Neural progenitor cell (in vitro differentiated cells): ENCODE measurements around the gene DEFB113. TPM values are rescaled to one million over a fixed set of nuclear protein-coding genes. Genes with fewer than 3 reads are reported as not detected.
"Not testable (repeated sequence)": the region's sequence is repeated elsewhere in the genome, so short reads cannot be mapped to it uniquely, and the experiment has no call there.

Experiments used
- DNase-seq: peaks from one replicate; pipeline ENCODE4 v3.0.0-alpha.2; 2016; ENCODE audit warnings: low spot score
- H2AFZ ChIP-seq: fragments of 200-600 bp; sonication (generic); replicated peaks from 2 replicates; pipeline ENCODE4 v1.6.1; 2016; ENCODE audit warnings: antibody characterized with exemption
- H3F3A ChIP-seq: fragments of 200-600 bp; sonication (generic); 2 replicates; pipeline ENCODE4 v1.6.1; 2016; ENCODE audit warnings: antibody characterized with exemption, low read depth
- H3K27ac ChIP-seq: fragments of 200-600 bp; sonication (generic); 2 replicates; pipeline ENCODE4 v1.5.1; 2016; ENCODE audit warnings: mild to moderate bottlenecking
- H3K27me3 ChIP-seq: fragments of 200-600 bp; sonication (generic); 2 replicates; pipeline ENCODE4 v1.6.1; 2016; ENCODE audit warnings: mild to moderate bottlenecking, moderate library complexity
- H3K36me3 ChIP-seq: fragments of 200-600 bp; sonication (generic); 2 replicates; pipeline ENCODE4 v1.5.1; 2016
- H3K4me1 ChIP-seq: fragments of 200-600 bp; sonication (generic); 2 replicates; pipeline ENCODE4 v1.6.1; 2016; ENCODE audit warnings: mixed run types
- H3K4me2 ChIP-seq: fragments of 200-600 bp; sonication (generic); 2 replicates; pipeline ENCODE4 v1.6.1; 2016
- H3K4me3 ChIP-seq: fragments of 200-600 bp; sonication (generic); 2 replicates; pipeline ENCODE4 v1.5.1; 2016
- H3K79me2 ChIP-seq: fragments of 200-600 bp; sonication (generic); 2 replicates; pipeline ENCODE4 v1.6.1; 2016; ENCODE audit warnings: low read depth
- H3K9ac ChIP-seq: fragments of 200-600 bp; sonication (generic); 2 replicates; pipeline ENCODE4 v1.6.1; 2016
- H3K9me3 ChIP-seq: fragments of 200-600 bp; sonication (generic); 2 replicates; pipeline ENCODE4 v1.5.1; 2016; ENCODE audit warnings: low read depth
- H4K20me1 ChIP-seq: fragments of 200-600 bp; sonication (generic); 2 replicates; pipeline ENCODE4 v1.6.1; 2016; ENCODE audit warnings: low read depth
- H3K27ac Mint-ChIP-seq: 3 replicates; pipeline ENCODE4 v1.8.0; 2021; ENCODE audit warnings: mixed read lengths
- H3K27me3 Mint-ChIP-seq: 2 replicates; pipeline ENCODE4 v1.8.0; 2022; ENCODE audit warnings: low read depth, mild to moderate bottlenecking, inconsistent platforms, moderate library complexity, mixed read lengths; ENCODE audit not compliant: insufficient read depth
- H3K36me3 Mint-ChIP-seq: 3 replicates; pipeline ENCODE4 v1.8.0; 2021; ENCODE audit warnings: mixed read lengths
- H3K4me1 Mint-ChIP-seq: 3 replicates; pipeline ENCODE4 v1.8.0; 2021; ENCODE audit warnings: mixed read lengths
- H3K4me3 Mint-ChIP-seq: 3 replicates; pipeline ENCODE4 v1.8.0; 2021; ENCODE audit warnings: mild to moderate bottlenecking, moderate library complexity, mixed read lengths
- H3K9me3 Mint-ChIP-seq: 3 replicates; pipeline ENCODE4 v1.8.0; 2020; ENCODE audit warnings: mixed read lengths
- CTCF ChIP-seq: fragments of 200-600 bp; sonication (generic); IDR thresholded peaks from 2 replicates; pipeline ENCODE4 v1.5.1; 2017; ENCODE audit warnings: antibody characterized with exemption, mild to moderate bottlenecking
- EZH2 ChIP-seq: fragments of 200-600 bp; sonication (generic); IDR thresholded peaks from 2 replicates; pipeline ENCODE4 v1.6.1; 2017; ENCODE audit warnings: antibody characterized with exemption, mild to moderate bottlenecking, moderate library complexity
- EZH2phosphoT487 ChIP-seq: fragments of 200-600 bp; sonication (generic); IDR thresholded peaks from 2 replicates; pipeline ENCODE4 v1.6.1; 2017; ENCODE audit warnings: antibody characterized with exemption
- total RNA-seq: library from RNA; depleted of rRNA; stranded (reverse); fragments of >200 nt; gene quantifications from 2 replicates; pipeline ENCODE4 v1.2.3, GENCODE V29; 2015; ENCODE audit warnings: low replicate concordance

The DEFB113 gene
- total RNA-seq, 1 donor from 2014 or later, result not detected

- no peak overlapping the region for H3K4me3 Mint-ChIP-seq
- H3K9me3 ChIP-seq, result no peaks in the 10 kb centered on the region
- H3K36me3 ChIP-seq, result no peaks in the 10 kb centered on the region
- no peaks in the 10 kb centered on the region for H4K20me1 ChIP-seq
- H3F3A ChIP-seq, result no peaks in the 10 kb centered on the region
- H3K27ac ChIP-seq, result no peak overlapping the region
- no peaks in the 10 kb centered on the region for H3K27me3 ChIP-seq
- H2AFZ ChIP-seq, result peak overlapping the region; percentile 40
- no peaks in the 10 kb centered on the region for H3K4me1 Mint-ChIP-seq
- no peak for TF ChIP-seq EZH2phosphoT487
- TF ChIP-seq EZH2, result no peak
- H3K9me3 Mint-ChIP-seq, result peaks cover 2% of the 10 kb centered on the region
- H3K27ac Mint-ChIP-seq, result no peak overlapping the region
- no peaks in the 10 kb centered on the region for H3K4me1 ChIP-seq
- H3K79me2 ChIP-seq, result no peaks in the 10 kb centered on the region
- DNase-seq, result no peak
- no peak overlapping the region for H3K4me2 ChIP-seq
- H3K4me3 ChIP-seq, result no peak overlapping the region
- no peaks in the 10 kb centered on the region for H3K27me3 Mint-ChIP-seq
- no peaks in the 10 kb centered on the region for H3K36me3 Mint-ChIP-seq
- no peak overlapping the region for H3K9ac ChIP-seq
Observed at GRCh38 chr6:49951926-49952325, 17.5 kb downstream of the DEFB113 start.

- Histone ChIP-seq H3K9me3 (no peaks in the 10 kb centered on the region), H3K4me3 (no peak overlapping the region), H2AFZ (no peak overlapping the region), H3K4me1 (no peaks in the 10 kb centered on the region), H3K79me2 (no peaks in the 10 kb centered on the region), H3F3A (no peaks in the 10 kb centered on the region), H3K4me2 (no peak overlapping the region), H4K20me1 (no peaks in the 10 kb centered on the region), H3K9ac (no peak overlapping the region), H3K27me3 (no peaks in the 10 kb centered on the region), H3K36me3 (no peaks in the 10 kb centered on the region), H3K27ac (no peak overlapping the region)
- Mint-ChIP-seq H3K36me3 (no peaks in the 10 kb centered on the region), H3K4me3 (no peak overlapping the region), H3K27ac (no peak overlapping the region), H3K9me3 (peaks cover 2% of the 10 kb centered on the region), H3K4me1 (no peaks in the 10 kb centered on the region), H3K27me3 (no peaks in the 10 kb centered on the region)
- TF ChIP-seq CTCF (no peak), EZH2 (no peak), EZH2phosphoT487 (no peak)
- DNase-seq, result no peak
Observed at GRCh38 chr6:49950415-49950751, 19.0 kb downstream of the DEFB113 start.

GRCh38 chr6:49949062-49949461 is 20.4 kb downstream of the DEFB113 start:
- Histone ChIP-seq H3K36me3 (no peaks in the 10 kb centered on the region), H3K79me2 (no peaks in the 10 kb centered on the region), H3F3A (no peaks in the 10 kb centered on the region), H3K4me3 (no peak overlapping the region), H4K20me1 (no peaks in the 10 kb centered on the region), H3K27ac (no peak overlapping the region), H3K4me2 (no peak overlapping the region), H3K4me1 (no peaks in the 10 kb centered on the region), H3K9ac (no peak overlapping the region), H2AFZ (no peak overlapping the region), H3K27me3 (no peaks in the 10 kb centered on the region), H3K9me3 (no peaks in the 10 kb centered on the region)
- no peak for DNase-seq
- Mint-ChIP-seq H3K27ac (no peak overlapping the region), H3K4me3 (no peak overlapping the region), H3K27me3 (no peaks in the 10 kb centered on the region), H3K4me1 (no peaks in the 10 kb centered on the region), H3K36me3 (no peaks in the 10 kb centered on the region), H3K9me3 (peaks cover 4% of the 10 kb centered on the region)
- TF ChIP-seq CTCF (no peak), EZH2phosphoT487 (no peak), EZH2 (no peak)

GRCh38 chr6:49946835-49947234 is 22.6 kb downstream of the DEFB113 start:
- no peak overlapping the region for H3K27ac Mint-ChIP-seq
- no peak for DNase-seq
- no peak overlapping the region for H3K4me3 Mint-ChIP-seq
- Histone ChIP-seq H3K27me3 (no peaks in the 10 kb centered on the region), H3K27ac (no peak overlapping the region), H3K79me2 (no peaks in the 10 kb centered on the region), H2AFZ (no peak overlapping the region), H4K20me1 (no peaks in the 10 kb centered on the region), H3K36me3 (no peaks in the 10 kb centered on the region), H3K9ac (no peak overlapping the region), H3K4me1 (no peaks in the 10 kb centered on the region), H3K9me3 (no peaks in the 10 kb centered on the region), H3K4me3 (no peak overlapping the region), H3K4me2 (no peak overlapping the region), H3F3A (no peaks in the 10 kb centered on the region)
- TF ChIP-seq CTCF, result no peak
- TF ChIP-seq EZH2, result no peak
- no peak for TF ChIP-seq EZH2phosphoT487
- peaks cover 4% of the 10 kb centered on the region for H3K9me3 Mint-ChIP-seq
- no peaks in the 10 kb centered on the region for H3K36me3 Mint-ChIP-seq
- no peaks in the 10 kb centered on the region for H3K27me3 Mint-ChIP-seq
- H3K4me1 Mint-ChIP-seq, result no peaks in the 10 kb centered on the region

- not testable (repeated sequence) for H3K4me2 ChIP-seq, H3K9me3 ChIP-seq, H3K4me1 Mint-ChIP-seq, H3K27ac ChIP-seq, H3K36me3 ChIP-seq, H3K4me3 Mint-ChIP-seq, H3K27ac Mint-ChIP-seq, H2AFZ ChIP-seq, H3K4me1 ChIP-seq, H4K20me1 ChIP-seq, DNase-seq, H3F3A ChIP-seq, H3K27me3 ChIP-seq, H3K36me3 Mint-ChIP-seq, H3K9ac ChIP-seq, H3K27me3 Mint-ChIP-seq, H3K9me3 Mint-ChIP-seq, H3K4me3 ChIP-seq, H3K79me2 ChIP-seq
Observed at GRCh38 chr6:49944068-49944467, 25.4 kb downstream of the DEFB113 start.
